ENCODE measurements around the gene LRRC45.

Gene LRRC45

DNA sequence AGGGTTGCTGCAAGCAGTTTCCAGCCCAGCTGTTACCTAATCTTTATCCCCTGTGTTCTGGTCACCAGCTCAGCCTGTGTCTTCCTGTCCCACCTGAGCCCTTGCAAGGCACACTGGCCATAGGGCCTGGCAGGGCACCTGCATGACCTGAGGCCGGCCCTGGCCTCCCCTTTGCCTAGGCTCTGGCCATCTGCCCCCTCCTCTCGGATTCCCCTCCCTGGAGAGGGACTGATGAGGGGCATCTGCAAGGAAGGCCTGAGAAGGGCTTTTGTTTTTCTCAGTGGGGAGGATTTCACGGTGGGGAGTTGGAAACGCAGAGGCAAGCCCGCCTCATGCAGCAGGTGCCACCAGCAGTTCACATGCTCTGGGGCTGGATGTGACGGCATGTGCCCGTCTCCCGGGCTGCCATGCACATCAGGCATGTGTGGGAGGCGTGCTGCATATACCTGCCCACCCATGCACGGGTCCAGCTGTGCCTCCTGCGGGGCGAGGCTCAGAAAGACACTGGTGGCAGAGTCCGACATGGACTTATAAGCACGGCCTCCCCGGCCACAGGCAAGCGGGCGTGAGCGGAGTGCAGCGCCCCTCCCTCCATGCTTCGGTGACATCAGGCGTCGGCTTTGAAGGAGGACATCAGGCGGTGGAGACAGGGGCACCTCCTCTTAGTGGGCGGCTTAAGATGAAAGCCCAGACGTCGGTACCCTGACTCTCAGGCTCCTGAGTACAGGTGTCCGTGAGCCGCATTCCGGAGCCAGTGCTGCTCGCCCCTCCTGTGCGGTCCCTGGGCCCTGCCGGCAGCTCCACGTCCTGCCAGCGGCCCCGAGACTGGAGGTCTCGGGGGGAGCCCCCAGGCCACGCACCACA is 29.1 kb upstream of the LRRC45 start:
- no peak for DNase-seq (ENCODE audit: low read depth in 2 of 2)

GRCh38 chr17:81994593-81995462 is 28.3 kb upstream of the LRRC45 start:
- DNase-seq (ENCODE audit: low read depth in 2 of 2) = no peak

DNA sequence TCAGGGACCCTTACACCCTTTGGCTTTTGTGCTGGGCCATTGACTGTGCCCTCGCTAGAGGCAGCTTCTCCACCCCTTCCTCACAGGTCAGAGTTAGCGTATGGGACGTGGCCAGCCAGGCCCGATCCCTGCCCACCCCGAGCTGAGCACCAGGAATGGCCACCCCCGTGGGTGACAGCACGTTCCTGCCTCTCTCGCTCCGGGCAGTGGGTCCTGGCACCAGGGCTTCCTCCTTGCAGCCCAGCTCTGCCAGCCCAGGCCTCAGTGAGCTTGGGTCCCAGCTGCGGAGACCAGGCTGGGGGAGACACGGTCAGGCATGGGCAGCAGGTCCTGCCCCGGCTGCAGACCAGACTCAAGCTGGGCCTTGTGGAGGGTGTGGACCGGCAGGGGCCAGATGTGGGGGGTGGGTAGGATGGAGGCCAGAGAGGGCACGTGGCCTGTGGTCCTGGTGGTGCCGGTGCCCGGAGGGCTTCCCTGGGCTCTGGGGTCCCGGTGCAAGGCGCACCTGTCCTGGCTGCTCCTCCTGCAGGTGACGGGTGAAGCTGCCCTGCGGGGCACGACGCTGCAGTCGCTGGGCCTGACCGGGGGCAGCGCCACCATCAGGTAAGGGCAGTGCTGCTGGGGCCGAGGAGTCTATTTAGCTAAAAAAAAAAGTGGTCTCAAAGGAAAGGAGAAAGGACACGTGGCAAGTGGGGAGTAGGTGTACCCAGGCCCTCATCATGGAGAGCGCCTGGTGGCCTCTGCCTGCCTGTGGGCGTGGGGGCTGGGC is 27.5 kb upstream of the LRRC45 start:
- no peak for DNase-seq (ENCODE audit: low read depth in 2 of 2)

DNA sequence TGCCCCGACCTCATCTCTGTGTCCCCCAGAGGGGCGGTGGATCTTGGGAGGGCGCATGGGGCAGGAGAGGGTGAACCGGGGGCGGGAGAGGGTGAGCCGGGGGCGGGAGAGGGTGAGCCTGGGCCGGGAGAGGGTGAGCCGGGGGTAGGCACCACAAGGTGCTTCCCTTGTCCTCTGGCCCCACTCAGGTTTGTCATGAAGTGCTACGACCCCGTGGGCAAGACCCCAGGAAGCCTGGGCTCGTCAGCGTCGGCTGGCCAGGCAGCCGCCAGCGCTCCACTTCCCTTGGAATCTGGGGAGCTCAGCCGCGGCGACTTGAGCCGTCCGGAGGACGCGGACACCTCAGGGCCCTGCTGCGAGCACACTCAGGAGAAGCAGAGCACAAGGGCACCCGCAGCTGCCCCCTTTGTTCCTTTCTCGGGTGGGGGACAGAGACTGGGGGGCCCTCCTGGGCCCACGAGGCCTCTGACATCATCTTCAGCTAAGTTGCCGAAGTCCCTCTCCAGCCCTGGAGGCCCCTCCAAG is 26.8 kb upstream of the LRRC45 start:
- DNase-seq (ENCODE audit: low read depth in 2 of 2) = no peak

GRCh38 chr17:81996757-81997441 is 26.2 kb upstream of the LRRC45 start:
- no peak for DNase-seq (ENCODE audit: low read depth in 2 of 2)

- DNase-seq (ENCODE audit: low read depth in 2 of 2) = no peak
Measured at GRCh38 chr17:81998212-81998611, 24.9 kb upstream of the LRRC45 start.

- no peak for DNase-seq (ENCODE audit: low read depth in 2 of 2)
Measured at GRCh38 chr17:81998691-81999438, 24.2 kb upstream of the LRRC45 start.

DNA sequence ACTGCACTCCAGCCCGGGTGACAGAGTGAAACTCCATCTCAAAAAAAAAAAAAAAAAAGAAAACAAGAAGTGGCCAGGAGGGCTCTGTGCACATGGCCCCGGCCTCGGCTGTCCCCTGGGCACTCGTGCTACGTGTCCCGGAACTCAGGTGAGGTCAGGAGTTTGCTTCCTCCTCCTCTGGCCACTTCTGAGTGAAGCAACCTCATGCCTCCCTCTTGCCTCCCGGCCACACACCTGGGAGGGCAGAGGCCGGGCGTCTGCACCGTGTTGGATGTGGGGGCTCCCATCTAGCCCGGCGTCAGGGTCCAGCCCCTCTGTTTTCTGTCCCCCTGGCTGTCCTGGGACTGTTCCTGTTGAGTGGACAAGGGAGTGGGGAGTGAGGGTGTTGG is 23.5 kb upstream of the LRRC45 start:
- DNase-seq (ENCODE audit: low read depth in 2 of 2) = no peak

- DNase-seq (ENCODE audit: low read depth in 2 of 2) = no peak
Measured at GRCh38 chr17:81999976-82000802, 22.9 kb upstream of the LRRC45 start.

DNA sequence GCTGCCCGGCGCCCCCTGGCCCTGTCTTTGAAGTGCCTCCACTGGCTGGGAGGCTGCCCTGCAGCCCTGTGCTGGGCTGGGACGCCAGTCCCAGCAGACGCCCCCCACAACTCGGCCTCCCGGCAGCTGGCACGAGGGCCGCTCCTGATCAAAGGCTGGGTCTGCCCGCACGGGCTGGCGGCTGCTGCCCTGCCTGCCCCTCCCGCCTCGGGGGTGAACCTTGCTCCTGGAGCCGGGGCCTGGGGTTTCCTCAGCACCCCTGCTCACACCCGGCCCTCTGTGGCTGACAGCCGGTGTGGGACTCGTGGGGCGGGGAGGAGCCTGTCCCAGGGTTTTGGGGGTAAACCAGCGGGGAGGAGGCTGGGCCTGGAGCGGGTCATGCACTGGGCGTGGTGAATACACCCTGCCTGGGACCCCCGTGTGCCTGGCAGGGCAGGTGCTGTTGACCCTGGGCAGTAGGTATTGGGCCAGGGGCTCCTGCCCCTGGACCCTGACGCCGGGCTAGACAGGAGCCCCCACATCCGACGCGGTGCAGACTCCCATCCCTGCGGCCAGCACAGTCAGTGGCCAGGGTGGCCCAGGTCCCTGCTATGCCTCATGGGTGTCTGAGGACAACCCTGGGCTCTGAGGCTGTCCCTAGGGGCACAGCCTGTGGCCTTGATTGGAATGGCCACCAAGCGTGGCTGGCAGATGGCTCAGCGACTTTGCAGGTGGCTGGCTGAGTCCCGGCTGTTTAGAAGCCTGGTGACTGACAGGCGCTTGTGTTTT is 22.1 kb upstream of the LRRC45 start:
- no peak for DNase-seq (ENCODE audit: low read depth in 2 of 2)

DNA sequence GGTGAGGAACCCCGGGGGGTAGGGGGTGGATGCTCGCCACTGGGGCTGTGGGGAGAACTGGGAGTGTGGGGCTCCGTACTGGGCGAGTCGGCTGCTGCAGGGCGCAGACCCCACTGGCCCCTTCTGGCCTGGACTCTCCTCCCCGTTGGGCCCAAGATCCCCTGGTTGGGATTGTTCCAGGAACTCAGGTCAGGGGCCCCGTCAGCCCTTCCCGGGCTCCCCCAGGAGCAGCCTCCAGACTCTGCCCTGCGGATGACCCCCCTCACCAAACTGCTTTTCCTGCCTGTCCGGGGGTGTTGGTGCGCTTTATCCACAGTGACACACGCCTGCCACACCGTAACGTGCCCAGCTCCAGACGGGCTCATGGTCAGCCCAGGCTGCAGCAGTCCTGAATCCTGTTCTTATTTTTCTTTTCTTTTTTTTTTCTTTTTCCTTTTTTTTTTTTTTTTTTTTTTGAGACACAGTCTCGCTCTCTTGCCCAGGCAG is 21.5 kb upstream of the LRRC45 start:
- DNase-seq (ENCODE audit: low read depth in 2 of 2) = no peak

DNA sequence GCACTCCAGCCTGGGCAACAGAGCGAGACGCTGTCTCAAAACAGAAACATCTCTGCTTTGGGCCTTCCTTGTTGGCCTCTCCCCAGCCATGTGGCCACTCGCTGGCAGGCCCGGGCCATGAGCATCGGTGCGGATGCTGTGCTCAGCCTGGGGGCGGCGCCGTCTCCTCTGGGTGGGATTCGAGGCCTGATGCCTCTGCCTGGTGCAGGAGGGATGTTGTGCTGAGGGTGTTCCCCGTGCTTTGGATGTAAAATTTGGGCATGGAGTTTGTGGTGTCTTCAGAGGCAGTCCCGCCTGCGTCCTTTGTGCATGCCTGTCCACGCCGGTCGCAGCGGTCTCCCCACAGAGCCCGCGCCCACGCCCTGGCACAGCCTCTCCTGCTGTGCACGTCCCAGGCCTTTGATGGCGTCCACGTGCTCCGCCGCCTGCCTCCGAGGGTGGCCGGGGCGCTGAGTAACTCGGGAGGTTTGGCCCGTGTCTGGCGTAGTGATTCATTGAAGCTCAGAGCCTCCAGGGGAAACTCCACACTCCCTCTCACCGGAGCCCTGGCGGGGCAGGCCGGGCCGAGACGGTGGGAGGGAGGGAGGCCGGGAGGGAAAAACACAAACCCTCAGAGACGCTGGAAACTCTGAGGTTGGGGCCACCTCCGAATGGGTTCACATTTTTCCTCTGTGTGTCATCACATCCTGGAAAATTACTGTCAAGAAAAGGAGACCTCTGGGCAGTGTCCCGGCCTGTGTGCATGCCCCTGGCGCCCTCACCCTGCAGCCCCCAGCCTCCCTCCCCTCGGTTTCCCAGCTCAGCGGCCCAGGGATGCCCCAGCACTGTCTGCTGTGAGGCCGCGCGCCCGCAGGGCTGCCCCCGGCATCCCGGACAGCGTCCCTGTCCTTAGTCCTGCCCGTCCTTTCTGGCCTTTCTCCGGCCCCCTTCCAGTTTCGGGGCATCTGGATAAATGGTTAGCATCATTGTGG is 19.4 kb upstream of the LRRC45 start:
- DNase-seq (ENCODE audit: low read depth in 2 of 2) = peak in 1 of 2 donors; percentile 51

- DNase-seq (ENCODE audit: low read depth in 2 of 2) = no peak
Measured at GRCh38 chr17:82004517-82005455, 18.3 kb upstream of the LRRC45 start.

- DNase-seq (ENCODE audit: low read depth in 2 of 2) = no peak
Measured at GRCh38 chr17:82005701-82006348, 17.3 kb upstream of the LRRC45 start.

DNA sequence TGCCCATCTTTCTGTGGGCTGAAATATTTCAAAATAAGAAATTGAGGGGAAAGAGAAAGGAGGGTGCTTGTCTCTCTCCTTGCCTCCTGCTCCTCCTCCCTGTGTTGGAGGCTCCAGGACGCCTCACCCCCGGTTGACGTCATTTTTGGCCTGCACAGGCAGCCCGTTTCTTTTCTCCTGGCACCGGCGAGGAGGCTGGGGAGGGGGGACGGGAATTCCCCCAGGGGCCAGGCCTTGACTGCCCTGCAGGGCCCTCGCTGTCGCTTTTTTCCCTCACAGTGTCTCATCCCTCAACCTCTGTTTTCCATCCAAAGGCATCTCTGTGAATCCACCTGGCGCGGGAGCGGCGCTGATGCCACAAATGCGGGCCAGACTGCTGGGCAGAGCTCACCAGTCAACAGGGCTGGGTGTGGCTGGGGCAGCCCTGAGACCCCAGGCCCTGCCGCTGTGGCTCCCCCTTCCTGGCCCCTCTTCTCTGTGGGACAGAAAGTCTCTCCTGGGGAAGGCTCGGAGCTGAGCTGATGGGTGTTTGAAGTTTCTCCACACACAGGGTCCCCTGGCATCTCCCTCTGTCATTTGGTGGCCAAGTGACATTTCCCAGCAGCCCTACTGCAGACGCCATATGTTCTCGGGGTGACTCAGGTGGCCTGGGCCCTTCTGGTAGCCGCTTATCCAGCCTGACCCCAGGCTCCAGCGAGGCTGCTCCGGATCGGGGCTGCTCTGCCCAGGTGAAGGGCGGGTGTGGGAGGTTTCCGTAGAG is 16.5 kb upstream of the LRRC45 start:
- no peak for DNase-seq (ENCODE audit: low read depth in 2 of 2)

All from stimulated activated CD4-positive, alpha-beta T cell treated with anti-CD3 and anti-CD28 coated beads, Interleukin-4, amount 100 ng/mL, for 48 hours (primary cell).